Measurements from ENCODE around the gene TSC22D2.

TSC22D2 gene

GRCh38 chr3:150412561-150413231 is 4.6 kb downstream of the TSC22D2 start:
- DNase-seq = peak; percentile 33

GRCh38 chr3:150414258-150414657 is 6.2 kb downstream of the TSC22D2 start:
- DNase-seq = no peak

GRCh38 chr3:150414959-150415358 is 6.9 kb downstream of the TSC22D2 start:
- no peak for DNase-seq

GRCh38 chr3:150419076-150419868 is 11.2 kb downstream of the TSC22D2 start:
- DNase-seq = no peak

- DNase-seq = no peak
Measured at GRCh38 chr3:150419959-150420358, 11.9 kb downstream of the TSC22D2 start.

- no peak for DNase-seq
Measured at GRCh38 chr3:150421256-150421655, 13.2 kb downstream of the TSC22D2 start.

- no peak for DNase-seq
Measured at GRCh38 chr3:150421799-150422548, 13.9 kb downstream of the TSC22D2 start.

- DNase-seq = no peak
Measured at GRCh38 chr3:150422907-150423306, 14.8 kb downstream of the TSC22D2 start.

GRCh38 chr3:150423761-150424160 is 15.7 kb downstream of the TSC22D2 start:
- no peak for DNase-seq

- no peak for DNase-seq
Measured at GRCh38 chr3:150426292-150426691, 18.2 kb downstream of the TSC22D2 start.

GRCh38 chr3:150428562-150428961 is 20.5 kb downstream of the TSC22D2 start:
- no peak for DNase-seq

- no peak for DNase-seq
Measured at GRCh38 chr3:150429767-150430671, 21.9 kb downstream of the TSC22D2 start.

- DNase-seq = no peak
Measured at GRCh38 chr3:150433347-150433746, 25.2 kb downstream of the TSC22D2 start.

- no peak for DNase-seq
Measured at GRCh38 chr3:150434234-150434633, 26.1 kb downstream of the TSC22D2 start.

GRCh38 chr3:150436161-150436560 is 28.1 kb downstream of the TSC22D2 start:
- DNase-seq = no peak

GRCh38 chr3:150439657-150440056 is 31.6 kb downstream of the TSC22D2 start:
- no peak for DNase-seq

- DNase-seq = no peak
Measured at GRCh38 chr3:150443331-150443741, 35.2 kb downstream of the TSC22D2 start.

GRCh38 chr3:150444371-150444770 is 36.3 kb downstream of the TSC22D2 start:
- no peak for DNase-seq

GRCh38 chr3:150446470-150446977 is 38.4 kb downstream of the TSC22D2 start:
- DNase-seq = no peak

- DNase-seq = no peak
Measured at GRCh38 chr3:150447084-150447483, 39.0 kb downstream of the TSC22D2 start.

GRCh38 chr3:150447631-150448465 is 39.8 kb downstream of the TSC22D2 start:
- DNase-seq = no peak
